ENCODE measurements around the gene SLC38A1. TPM values are rescaled to one million over a fixed set of nuclear protein-coding genes. Genes with fewer than 3 reads are reported as not detected.
A peak's percentile ranks its signal among the peaks of the same experiment; 100 is the strongest.
"Not testable (repeated sequence)": the region's sequence is repeated elsewhere in the genome, so short reads cannot be mapped to it uniquely, and the experiment has no call there.

The SLC38A1 gene
- total RNA-seq = 161 TPM
- long read RNA-seq, full-length matches to known transcripts = 53 of 148 reads
- long read RNA-seq, partial matches to known transcripts = 6 of 148 reads
- long read RNA-seq, other reads (novel, unspliced or antisense) = 89 of 148 reads

DNA sequence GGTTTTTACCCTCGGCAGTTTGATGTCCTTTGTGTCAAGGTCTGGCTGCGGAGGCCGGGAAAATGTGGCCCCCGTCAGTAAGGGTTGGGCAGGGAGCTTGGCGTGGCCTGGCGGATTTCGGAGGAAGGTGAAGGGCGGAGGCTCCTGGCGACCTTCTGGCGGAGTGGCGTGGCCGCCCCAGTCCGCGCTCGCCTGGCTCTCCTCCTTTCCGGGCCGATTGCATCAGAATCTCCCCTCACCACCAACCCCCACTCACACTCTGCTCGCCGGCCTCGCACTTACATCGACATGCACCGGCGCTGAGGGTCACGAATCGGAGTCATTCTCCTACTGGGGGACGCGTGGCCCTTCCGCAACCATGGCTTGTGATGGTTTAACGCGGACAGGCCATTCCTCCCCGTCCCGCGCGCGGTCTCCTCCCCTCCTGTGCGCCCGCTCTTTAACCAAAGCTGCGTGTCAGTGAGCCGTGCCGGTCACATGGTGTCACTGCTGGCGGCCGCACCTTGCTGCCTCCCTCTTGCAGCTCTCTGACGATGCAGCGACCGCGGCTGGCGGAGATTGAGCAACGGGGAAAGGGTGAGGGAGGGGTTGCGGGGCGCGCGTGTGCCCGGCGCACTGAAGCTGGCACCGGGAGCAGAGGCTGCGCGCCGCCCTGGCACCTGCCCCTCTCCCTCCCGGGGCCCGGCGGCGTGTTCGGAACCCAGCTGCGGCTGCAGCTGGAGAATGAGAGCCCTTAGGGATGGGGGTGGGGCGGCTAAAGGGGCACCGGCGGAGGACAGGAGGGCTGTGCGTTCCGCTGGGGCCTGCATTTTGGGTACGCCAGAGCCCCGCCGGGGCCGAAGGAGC lies at the start of gene SLC38A1:
Gene SLC38A1, minus strand, starts transcription at position 461 of the 846 bp plus-strand sequence. CDS start 29,243 bp downstream, outside the sequence.
- ATAC-seq = peak; percentile 84
- peak; percentile 92 for DNase-seq
- intact Hi-C loops (cut with micrococcal nuclease) = loop anchor here (10.0 kb wide), 1 partner anchor 64 kb away; no protein-coding TSS in a partner anchor

DNA sequence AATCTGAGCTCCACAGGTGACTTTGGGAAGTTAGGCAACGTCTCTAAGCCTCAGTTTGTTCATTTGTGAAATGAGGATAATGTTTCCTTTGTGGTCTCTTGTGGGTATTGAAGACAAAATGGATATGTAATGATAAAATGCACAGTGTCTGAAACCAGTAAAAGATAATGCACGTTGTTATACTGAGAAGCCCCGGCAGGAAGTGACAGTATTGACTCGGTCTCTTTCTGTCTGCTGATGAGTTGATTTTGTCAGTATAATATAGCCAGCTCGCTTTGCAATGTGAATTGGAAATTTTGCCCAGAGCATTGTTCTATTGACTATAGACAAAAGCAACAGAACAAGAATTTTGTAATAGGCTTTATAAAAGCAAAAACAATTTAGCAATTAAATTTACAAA lies 49.2 kb upstream of the SLC38A1 start:
- intact Hi-C loops (cut with micrococcal nuclease) = no loop called here
- DNase-seq (no peak), ATAC-seq (no peak)

DNA sequence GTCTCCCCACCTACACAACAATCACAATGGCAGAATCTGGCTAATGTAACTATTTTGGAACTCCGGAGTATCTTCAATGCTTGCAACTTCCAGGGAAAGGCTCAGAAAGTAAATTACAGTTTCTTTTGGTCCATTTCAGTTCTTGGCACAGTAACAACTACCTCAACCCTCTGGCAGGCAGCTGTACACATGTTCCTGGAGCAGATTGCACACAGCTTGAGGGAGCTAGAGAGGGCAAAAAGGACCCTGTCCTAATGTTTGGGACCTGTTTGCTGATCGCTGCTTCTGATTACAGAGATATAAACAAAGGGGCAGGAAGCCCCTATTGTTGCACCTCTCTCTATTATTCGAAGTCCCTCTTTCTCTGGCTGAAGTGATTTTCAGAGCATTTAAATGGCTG lies 35.2 kb upstream of the SLC38A1 start:
- peak; percentile 39 for ATAC-seq
- DNase-seq = no peak
- intact Hi-C loops (cut with micrococcal nuclease) = loop anchor here (10.0 kb wide), 1 partner anchor 149 kb away; no protein-coding TSS in a partner anchor

DNA sequence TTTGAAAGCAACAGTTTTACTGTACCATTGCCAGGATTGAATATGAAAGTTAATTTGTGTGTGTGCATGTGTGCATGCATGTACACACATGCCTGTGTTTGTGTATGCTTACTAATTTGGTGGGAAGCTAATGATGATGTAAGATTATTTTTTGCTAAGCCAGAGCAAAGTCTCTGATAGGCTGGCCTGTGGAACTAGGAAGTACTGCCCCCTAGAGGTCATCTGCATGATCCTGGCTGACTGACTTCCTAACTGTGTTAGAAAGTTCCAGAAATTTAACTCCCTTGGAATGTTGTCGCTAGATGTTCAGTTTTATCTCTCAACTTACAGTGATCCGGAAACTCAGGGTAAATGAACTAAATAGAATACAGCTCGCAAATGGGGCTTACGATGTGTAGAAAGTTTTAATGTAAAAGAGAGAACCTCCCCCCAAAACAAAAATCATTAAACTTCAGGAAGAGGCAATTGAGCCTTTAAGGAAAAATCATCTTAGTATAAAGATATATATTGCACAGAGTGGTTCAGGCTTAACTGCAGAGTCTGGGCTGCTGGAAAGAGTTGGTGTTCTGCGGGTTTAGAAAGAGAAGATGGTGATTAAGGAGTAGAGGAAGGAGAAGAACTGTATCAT lies 34.3 kb upstream of the SLC38A1 start:
- DNase-seq = no peak
- intact Hi-C loops (cut with micrococcal nuclease) = loop anchor here (10.0 kb wide), 1 partner anchor 148 kb away; no protein-coding TSS in a partner anchor

DNA sequence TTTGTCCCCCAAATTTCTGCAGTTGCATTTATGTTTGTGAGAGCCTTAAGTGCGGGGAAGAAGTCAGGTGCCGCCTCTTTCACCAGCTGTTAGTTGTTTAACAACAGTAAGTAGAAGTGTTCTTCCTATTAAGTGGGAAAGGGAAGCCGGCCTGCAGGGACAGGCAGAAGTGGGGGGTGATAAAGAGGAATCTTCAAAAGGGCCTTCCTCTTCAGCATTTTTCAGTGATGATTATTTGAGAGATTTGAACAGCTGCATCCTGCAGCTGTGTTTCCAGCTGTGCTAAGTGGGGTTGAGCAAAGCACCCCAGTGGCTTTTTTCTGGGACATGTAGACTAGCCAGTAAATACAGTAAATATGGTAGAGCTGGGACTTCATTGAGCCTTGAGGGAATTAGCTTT lies 32.1 kb upstream of the SLC38A1 start:
- ATAC-seq = peak; percentile 85
- intact Hi-C loops (cut with micrococcal nuclease) = loop anchor here (10.0 kb wide), 1 partner anchor 146 kb away; no protein-coding TSS in a partner anchor
- DNase-seq = peak; percentile 37

More for the DNA sequence above, 34.3 kb upstream of the SLC38A1 start:
- ATAC-seq = peak; percentile 62

DNA sequence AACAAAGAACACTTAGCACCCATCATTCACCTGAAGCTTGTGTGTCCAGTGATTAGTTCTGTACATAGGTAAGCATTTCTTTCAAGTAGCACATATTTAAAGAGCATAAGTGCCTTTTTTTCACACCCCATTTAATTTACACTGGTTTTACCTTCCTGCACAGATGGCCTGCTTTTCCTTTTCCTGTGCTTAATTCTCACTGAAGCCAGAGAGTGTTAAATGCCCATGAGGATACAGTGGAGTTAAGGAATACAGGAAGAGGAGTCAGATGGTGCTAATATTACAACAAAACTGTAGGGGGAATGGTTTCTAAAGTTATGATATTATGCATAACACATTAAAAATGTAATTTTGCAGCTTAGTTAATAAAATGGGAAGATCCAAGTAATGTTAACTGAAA lies 31.0 kb upstream of the SLC38A1 start:
- DNase-seq = no peak
- ATAC-seq = no peak
- intact Hi-C loops (cut with micrococcal nuclease) = loop anchor here (10.0 kb wide), 1 partner anchor 145 kb away; no protein-coding TSS in a partner anchor

DNA sequence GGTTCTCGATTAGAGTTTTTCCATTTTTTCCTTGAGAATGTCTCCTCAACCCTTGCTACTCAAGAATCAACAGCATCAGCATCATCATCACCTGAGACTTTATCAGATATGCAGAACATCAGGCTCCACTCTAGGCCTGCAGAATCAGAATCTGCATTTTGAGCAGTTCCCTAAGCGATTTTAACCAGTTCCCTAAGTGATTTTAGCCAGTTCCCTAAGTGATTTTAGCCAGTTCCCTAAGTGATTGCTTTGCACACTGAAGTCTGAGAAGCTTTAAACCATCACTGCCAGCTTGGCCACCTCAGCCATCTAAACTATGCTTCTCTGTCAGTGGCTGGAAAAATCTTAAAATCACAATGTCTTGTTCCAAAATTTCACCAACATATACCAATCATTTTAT lies 29.4 kb upstream of the SLC38A1 start:
- intact Hi-C loops (cut with micrococcal nuclease) = no loop called here
- DNase-seq = no peak
- ATAC-seq = no peak

DNA sequence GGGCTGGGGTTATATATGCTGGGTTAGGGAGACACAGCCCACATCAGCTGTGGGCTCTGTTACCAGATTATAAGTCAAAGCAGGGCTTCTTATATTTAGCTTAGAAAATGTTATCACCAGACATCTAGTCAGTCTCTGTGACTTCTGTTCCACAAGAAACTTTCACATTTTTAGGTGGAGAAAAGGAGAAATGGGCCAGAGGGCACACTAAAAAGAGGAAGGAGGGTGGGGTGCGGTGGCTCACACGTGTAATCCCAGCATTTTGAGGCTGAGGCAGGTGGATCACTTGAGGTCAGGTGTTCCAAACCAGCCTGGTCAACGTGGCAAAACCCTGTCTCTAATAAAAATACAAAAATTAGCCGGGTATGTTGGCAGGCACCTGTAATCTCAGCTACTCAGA lies 28.0 kb upstream of the SLC38A1 start:
- intact Hi-C loops (cut with micrococcal nuclease) = no loop called here
- no peak for ATAC-seq
- no peak for DNase-seq

DNA sequence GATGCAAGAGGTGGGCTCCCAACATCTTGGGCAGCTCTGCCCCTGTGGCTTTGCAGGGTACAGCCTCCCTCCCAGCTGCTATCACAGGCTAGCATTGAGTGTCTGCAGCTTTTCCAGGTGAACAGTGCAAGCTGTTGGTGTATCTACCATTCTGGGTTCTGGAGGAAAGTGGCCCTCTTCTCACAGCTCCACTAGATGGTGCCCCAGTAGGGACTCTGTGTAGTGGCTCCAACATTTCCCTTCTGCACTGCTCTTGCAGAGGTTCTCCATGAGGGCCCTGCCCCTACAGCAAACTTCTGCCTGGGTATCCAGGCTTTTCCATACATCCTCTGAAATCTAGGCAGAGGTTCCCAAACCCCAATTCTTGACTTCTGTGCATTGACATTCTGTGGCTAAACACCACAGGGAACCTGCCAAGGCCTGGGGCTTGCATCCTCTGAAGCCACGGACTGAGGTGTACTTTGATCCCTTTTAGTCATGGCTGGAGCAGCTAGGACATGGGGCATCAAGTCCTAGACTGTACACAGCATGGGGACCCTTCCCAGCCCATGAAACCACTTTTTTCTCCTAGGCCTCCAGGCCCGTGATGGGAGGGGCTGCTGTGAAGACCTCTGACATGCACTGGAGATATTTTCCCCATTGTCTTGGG lies 24.0 kb upstream of the SLC38A1 start:
- DNase-seq (no peak), ATAC-seq (no peak)
- intact Hi-C loops (cut with micrococcal nuclease) = no loop called here

DNA sequence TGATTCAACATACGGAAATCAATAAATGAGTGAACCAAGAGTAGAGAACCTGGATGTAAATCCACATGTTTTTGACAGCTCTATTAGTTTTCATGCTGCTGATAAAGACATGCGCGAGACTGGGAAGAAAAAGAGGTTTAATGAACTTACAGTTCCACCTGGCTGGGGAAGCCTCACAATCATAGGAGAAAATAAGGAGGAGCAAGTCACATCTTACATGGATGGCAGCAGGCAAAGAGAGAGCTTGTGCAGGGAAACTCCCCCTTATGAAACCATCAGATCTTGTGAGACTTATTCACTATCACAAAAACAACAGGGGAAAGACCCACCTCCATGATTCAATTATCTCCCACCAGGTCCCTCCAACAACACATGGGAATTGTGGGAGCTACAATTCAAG lies 23.1 kb upstream of the SLC38A1 start:
- DNase-seq; intact Hi-C loops (cut with micrococcal nuclease); ATAC-seq: not testable (repeated sequence)

DNA sequence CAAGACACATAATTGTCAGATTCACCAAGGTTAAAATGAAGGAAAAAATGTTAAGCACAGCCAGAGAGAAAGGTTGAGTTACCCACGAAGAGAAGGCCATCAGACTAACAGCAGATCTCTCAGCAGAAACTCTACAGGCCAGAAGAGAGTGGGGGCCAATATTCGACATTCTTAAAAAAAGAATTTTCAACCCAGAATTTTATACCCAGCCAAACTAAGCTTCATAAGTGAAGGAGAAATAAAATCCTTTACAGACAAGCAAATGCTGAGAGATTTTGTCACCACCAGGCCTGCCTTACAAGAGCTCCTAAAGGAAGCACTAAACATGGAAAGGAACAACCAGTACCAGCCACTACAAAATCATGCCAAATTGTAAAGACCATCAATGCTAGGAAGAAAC lies 16.3 kb upstream of the SLC38A1 start:
- intact Hi-C loops (cut with micrococcal nuclease); ATAC-seq: not testable (repeated sequence)

DNA sequence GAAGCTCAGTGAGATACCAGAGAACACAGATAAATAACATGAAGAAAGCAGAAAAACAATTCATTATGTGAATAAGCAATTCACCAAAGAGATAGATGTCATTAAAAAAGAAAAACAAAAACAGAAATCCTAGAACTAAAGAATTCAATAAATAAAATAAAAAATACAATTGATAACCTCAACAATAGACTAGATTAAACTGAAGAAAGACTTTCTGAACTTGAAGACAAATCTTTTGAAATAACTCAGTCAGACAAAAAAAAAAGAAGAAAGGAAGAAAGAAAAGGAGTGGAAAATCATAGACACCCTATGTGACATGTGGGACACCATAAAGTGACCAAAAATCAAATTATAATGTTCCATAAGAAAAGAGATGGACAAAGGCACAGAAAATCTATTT lies 14.0 kb upstream of the SLC38A1 start:
- intact Hi-C loops (cut with micrococcal nuclease) = no loop called here
- ATAC-seq = no peak

More for the DNA sequence above, 16.3 kb upstream of the SLC38A1 start:
- DNase-seq = not testable (repeated sequence)

DNA sequence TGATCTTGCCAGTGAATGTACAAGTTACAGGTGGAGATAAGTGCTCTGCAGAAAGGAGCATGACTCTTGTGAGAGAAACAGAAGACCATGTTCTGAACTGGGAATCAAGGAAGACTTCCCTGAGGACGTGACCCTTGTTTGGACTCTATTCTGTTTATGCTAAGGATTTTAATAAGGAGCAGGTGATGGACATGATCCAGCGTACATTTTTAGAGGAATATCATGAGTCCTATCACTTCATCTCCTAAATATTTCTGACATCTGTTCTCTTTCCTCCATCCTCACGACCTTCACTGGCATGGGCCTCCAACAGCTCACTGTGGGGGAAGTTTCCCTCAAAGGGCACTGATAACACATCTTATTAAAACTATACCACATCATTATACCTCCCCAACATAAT lies 7.9 kb upstream of the SLC38A1 start:
- intact Hi-C loops (cut with micrococcal nuclease) = no loop called here
- ATAC-seq = no peak
- DNase-seq = no peak

More for the DNA sequence above, 14.0 kb upstream of the SLC38A1 start:
- no peak for DNase-seq

DNA sequence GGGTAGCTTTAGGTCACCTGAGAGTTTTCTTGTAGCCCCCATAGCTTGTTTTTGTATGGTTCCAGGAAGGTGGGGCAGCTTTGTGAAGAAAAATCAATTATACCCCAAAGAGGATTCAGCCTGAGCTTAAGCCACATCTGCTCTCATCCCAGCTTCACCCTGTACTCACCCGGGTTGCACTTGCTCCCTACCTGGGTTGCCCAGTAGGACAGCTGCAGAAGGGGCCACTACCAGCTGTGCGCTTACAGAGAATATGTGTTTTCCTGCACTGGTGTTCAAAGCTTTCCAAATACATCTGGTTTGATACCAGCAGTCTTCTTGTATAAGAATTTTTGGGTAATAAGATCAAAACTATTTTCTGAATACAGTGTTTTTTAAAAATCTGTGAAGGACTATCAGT lies 3.0 kb upstream of the SLC38A1 start:
- intact Hi-C loops (cut with micrococcal nuclease) = no loop called here

DNA sequence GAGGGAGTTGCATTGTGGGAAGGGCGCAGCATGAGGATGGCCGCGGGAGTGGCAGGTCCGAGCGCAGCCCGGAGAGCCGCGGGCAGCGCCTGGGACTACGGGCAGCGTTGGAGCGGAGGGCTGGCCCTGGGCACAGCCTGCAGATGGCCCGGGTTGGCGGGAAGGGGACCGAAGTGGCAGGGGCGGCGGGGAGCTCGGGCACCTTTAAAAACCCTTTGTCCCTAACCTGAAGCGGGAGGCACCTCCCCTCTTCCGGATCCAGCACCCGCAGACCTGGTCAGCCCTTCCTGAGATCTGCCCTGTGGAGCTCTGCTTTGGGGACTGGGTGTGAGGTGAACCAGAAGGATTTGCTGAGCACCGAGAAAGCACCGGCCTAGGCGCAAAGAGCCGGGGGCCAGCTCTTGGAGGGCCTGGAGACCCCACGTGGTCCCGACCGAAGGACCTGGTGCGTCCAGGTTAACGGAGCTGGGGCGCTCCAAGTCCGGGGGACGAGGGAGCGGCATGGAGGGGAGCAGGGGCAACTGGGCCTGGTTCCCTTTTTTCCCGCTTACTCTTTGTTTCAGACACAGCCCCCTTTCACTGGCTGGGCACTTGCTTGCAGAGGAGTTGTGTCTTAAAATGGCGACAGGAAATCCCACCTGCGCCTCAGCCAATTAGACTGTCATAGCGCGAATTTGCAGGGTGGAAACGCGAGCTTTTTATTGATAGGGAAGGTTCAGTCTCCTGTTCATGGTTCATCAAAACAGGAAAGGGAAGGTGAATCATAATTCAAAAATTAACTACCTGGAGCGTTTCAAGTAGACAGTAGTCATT lies 792 bp upstream of the SLC38A1 start:
- ATAC-seq (peak; percentile 46), DNase-seq (no peak)
- intact Hi-C loops (cut with micrococcal nuclease) = loop anchor here (10.0 kb wide), 1 partner anchor 65 kb away; no protein-coding TSS in a partner anchor

More for the DNA sequence above, 3.0 kb upstream of the SLC38A1 start:
- no peak for ATAC-seq
- no peak for DNase-seq

DNA sequence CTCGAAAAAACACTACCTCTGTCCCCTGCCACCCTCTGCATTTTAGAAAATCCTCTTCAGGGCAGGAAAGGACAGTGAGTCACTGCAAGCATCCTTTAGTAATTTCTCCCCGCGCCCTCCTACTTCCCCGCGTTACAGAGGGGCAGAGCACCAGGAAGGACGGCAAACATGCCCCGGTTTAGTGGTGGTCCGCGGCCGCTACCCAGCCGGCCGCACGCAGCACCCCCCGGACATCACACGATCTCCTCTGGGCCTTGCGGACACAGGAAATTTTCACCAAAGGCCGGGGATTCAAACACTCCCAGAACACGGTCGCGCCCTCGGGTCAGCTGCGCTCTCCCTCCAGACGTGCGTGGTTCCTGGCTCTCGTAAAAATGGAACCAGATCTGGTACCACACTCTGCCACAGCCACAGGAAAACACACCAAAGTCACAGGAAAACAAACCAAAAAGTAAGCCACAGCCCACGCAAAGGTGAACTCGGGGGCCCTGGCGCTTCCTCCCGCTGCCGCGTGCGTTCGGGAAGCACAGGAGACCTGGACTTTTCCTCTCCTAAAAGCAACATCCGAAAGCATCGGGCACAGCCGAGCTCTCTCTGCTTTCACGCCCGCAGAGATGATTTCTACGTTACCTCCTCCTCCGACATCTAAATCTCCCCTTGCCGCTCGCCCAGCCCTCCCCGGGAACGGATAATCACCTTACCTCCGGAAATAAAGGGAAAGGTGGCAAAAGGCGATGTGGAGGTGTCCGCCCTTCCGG lies 839 bp downstream of the SLC38A1 start:
- intact Hi-C loops (cut with micrococcal nuclease) = loop anchor here (10.0 kb wide), 1 partner anchor 63 kb away; no protein-coding TSS in a partner anchor
- ATAC-seq (peak; percentile 20), DNase-seq (peak; percentile 36)

DNA sequence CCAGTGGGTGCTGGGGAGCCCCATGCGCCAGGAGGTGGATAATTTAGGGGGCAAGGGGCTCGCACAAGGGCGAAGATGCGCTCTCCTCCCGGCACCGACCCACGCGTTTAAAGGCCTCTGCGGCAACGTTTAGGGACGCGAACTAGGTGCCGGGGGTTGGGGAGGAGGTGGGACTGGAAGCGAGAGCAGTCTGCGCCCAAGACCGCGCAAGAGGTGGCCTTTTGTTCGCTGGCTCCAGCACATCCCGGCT lies 1.3 kb downstream of the SLC38A1 start:
- DNase-seq (no peak), ATAC-seq (peak; percentile 7)
- intact Hi-C loops (cut with micrococcal nuclease) = loop anchor here (10.0 kb wide), 1 partner anchor 63 kb away; no protein-coding TSS in a partner anchor
